GM19099 (cell line): ENCODE results near the gene MRPS22.

Experiments
- POLR2A ChIP-seq: IDR thresholded peaks from 3 replicates; pipeline ENCODE4 v1.6.1; 2011; ENCODE audit warnings: low read depth; ENCODE audit not compliant: insufficient read length; ENCODE audit errors: extremely low read depth

The MRPS22 gene

DNA sequence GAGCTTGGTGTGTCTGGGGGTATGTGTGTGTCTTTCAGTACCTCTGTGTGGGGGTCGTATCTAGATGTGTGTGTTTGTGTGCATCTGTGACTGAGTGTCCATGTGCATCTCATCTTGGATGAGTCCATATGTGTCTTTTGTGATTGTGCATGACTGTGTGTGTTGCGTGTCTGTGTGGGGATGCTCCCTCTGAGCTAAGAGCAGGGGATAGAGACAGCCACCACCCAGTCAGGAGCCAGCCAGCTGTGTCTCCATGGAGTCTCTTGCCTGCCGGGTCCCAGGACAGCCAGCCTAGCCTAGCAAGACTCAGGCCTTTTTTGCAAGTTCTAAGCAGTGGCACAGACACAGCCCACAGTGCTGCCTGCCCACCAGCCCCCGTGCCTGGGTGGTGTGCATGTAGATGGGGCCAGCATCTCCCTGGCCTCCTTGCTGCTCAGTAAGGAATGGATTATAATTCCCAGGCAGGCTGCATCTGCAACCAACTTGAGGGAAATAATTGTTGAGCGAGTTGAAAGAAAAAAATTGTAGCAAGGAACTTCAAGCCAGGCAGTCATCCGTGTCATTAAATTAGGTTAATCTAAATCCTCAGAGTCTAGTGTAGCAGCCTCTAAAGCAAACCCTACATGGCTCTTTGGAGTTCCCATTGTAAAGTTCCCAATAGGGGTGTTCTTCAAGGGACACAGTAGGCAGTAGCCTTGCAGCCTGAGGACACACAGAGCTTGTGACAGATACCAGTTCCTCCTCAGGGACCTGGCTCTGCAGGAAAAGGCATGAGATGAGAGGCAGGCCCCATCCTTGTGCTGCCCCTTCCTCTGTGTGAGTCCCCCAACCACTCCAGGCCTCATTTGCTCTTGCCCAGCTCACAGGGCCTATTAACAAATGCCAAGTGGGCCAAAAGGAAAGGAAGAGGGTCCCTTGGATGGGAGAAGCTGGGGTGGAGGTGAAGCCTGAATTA lies 35.9 kb upstream of the MRPS22 start:
- TF ChIP-seq POLR2A = no peak

DNA sequence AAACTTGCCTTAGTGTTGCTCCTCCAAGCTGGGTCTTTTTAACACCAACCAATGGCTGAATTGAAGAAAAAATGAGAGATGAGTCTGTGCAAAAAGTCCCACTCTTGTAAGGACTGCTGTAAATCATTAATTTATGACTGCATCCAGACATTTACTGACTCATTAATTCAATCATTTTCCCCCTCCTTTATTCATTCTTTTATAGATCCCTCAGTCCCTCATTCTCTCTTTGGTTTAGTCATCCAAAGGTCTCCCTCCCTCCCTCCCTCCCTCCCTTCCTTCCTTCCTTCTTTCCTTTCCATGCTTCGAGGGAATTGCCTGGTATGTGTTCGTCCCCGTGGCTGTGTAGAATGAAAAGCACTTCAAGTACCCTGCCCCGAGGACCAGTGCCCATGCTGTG lies 35.3 kb upstream of the MRPS22 start:
- no peak for TF ChIP-seq POLR2A

DNA sequence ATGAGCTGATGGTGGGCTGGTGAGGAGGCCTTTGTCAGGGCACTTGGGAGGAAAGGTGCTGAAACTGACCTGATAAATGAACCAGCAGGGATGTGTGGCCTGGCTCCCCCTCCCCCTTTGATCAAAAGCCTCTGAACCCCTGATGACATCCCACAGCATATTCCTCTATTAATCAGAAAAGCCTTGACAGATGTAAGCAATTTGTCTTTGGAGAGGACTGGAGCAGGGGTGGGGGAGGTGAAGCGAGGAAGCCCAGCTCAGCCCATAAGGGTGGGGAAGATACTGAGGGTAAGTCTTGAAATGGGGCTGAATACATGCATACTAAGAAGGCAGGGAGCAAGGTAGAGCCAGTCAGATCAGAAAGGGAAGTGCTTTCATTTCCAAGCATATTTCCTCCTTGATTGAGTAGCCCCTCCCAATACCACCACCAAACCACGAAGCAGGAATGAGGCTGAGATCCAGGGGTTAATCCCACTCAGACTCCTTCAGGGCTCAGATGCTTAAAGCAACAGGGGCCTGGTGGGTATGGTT lies 34.7 kb upstream of the MRPS22 start:
- TF ChIP-seq POLR2A = no peak

DNA sequence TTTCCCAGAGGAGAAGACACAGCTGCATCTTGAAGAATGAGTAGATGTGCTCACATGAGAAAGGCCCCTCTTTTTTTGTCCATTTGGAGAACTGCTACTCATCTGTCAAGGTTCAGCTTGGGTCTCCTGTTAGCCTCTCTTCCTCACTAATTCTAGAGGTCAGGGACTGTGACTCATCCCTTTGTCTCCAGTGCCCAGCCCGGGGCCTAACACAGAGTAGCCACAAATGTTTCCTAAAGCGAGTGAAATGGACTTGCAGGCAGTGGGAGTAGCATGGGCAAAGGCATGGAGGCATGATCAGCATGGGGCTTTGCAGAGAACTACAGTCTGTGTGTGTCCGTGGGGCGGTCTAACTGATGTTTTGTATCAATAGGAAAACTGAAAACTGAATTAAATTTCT lies 33.9 kb upstream of the MRPS22 start:
- no peak for TF ChIP-seq POLR2A

DNA sequence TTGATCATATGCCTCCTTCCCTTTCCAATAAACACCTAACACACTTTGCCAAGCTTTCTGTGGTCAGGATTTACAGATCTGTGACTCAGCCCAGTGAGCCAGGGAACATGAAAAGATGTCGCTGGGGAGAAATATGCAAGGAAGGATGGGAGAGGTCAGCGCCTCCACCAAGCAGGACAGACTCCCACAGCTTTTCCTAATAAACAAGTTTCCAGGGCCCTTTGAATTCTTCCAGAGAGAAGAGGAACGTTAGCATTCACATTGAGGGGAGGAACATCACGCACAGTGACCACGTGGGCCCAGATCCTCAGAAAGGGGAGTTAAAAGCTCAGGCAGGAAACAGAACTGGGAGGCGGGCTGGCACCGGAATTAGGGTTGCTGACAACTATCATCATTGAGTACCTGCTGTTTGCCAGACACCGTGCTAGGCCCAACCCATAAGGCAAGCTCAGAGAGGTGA lies 33.3 kb upstream of the MRPS22 start:
- TF ChIP-seq POLR2A = no peak

DNA sequence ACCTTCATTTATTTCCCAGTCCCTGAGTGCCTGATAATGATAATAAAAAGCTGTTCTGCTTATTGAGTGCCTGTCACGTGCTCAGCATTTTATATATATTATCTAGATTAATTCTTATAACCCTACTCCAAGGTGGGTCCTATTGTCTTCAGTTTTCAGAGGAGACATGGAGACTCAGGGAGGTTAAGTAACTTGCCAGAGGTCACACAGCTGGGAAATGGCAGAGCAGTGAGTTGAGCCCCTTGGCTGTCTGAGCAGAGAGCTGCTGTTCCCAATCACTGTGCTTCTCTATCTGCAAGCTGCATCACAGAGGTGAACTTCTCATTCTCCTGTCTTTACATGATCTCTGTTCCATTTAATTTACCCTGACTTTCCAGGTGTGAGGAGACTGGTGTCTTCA lies 32.3 kb upstream of the MRPS22 start:
- TF ChIP-seq POLR2A = no peak

DNA sequence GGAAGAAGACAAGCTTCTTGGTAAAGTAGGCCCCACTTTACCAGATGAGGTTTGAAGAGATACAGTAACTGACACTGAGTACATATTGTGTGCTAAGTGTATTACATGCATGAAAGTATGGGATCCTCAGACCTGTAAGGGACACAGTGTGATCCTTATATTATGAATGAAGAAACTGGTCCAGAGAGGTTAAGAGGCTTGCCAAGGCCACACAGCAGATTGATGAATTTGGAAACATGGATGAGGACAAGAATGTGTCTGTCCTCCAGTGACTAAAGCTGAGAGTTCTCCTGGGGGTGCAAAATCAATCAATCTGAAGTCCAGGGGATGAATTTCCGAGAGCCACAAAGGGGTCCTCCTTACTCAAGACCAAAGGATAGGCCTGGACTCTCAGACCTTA lies 31.4 kb upstream of the MRPS22 start:
- TF ChIP-seq POLR2A = no peak

DNA sequence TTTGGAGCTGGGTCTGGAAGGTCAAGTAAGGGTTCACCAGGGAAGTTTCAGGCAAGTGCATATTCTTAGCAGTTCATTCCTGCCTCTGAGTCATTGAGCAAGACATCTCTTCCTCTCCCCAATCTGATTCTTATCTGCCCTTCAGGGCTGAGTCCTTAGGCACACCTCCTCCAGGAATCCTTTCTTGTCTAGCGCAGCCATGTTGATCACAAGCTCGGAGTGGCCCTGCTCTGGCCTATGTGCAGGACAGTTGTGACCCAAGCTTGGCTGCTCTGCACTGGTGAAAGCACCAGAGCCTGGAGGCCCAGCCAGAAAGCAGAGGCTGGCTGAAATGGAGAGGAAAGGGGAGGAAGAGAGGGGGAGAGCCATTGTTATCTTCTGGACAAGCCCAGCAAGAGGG lies 30.9 kb upstream of the MRPS22 start:
- TF ChIP-seq POLR2A = no peak

DNA sequence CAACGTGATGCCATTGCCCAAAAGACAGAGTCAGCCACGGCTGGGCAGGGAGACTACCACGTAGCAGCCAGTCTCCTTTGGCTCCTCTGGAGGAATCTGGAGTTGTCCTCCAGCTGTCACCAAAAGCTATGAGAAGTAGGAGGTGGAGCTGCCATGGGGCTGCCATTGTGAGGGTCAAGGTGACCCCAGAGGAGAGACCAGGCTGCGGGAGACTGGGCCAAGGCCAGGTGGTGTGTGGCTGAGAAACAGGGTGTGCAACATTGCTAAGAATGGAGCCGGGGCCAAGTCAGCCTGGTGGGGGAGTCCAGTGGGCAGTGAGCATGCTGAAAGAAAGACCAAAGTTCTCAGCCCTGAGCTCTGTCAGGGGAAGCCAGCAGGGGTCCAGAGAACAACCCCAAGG lies 29.9 kb upstream of the MRPS22 start:
- TF ChIP-seq POLR2A = no peak

DNA sequence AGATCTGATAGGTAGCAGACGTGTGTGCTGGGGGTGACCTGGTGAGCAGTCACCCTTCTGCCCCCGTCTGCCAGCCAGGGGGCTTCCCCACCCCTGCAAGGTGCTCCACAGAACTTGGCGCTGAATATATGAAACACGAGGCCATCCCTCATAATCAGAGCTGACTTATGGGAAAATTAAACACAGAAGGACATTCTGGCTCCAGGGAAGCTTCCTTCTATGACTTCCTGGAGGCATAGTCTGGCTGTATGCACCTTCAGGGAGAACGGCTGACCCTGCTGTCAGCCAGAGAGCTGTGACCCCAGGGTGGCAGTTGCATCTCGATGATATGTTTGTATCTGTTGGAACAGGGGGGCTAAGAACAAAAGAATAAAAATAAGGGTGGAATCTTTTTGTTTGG lies 26.6 kb upstream of the MRPS22 start:
- TF ChIP-seq POLR2A = no peak

DNA sequence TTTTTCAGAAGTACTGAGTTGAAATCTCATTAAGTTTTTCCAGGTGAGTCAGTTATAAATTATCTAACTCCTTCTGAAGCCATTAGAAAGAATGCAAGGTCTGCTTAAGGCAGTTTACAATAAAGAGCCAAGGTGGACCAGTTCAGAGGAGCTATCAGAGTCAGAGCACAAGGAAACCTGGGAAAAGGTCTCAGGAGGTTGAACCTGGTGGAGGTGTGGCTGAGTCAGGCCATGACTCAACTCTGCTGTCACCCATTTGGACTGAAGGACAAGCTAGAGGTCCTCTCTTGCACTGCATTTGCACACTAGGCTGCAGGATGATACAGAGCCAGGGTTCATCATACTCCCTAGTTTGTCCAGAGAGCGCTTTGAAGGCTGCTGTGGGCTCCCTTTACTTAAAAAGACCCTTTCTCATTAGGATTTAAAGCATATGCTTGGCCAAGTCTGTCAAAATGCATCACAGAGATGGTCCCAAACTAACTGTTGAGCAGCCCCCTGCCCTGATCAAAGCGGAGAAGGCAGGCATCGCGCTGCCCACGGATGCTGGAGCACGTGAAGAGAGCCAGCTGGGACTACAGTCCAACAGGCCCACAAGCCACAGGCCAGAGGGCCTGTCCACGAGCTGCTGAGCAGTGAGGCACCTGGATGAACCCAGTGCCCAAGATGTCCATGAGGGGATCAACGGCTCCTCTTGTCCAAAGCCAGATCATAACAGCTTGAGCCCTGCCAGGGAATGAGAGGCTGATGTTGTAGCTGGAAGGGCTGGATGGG lies 26.0 kb upstream of the MRPS22 start:
- no peak for TF ChIP-seq POLR2A

DNA sequence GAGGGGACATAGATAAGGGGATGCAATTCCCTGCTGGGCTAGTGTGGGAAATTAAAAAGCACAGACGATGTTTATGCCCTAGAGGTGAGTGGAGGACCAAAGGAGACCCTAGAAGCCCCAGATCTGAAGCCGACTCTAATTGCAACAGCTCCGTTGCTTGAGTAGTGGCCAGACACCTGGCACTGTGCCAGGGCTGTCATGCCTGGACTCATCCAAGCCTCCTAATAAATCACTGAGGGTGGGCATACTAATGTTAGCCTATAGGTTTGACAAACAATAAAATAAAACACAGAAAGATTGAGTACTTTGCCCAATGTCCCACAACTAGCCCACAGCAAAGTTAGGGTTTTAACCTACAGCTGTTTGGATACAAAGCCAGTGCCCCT lies 25.4 kb upstream of the MRPS22 start:
- no peak for TF ChIP-seq POLR2A

DNA sequence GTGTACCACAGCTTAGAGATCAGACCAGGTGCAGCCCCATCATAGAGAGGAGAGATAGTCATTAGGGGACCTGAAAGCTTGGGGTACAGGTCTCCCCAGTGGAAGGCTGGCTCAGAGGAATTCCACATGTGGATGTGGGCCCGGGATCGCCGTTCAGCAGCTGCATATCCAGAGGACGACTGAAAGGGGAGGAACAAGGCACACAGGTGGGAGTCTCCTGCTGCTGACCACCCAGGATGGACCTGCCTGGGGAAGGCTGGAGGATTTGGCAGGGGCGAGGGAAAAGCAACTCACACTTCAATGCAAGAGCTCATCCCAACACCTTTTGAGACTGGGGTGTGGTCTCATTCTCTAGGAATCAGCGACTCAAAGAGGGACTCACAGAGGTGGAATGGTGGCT lies 25.0 kb upstream of the MRPS22 start:
- TF ChIP-seq POLR2A = no peak

DNA sequence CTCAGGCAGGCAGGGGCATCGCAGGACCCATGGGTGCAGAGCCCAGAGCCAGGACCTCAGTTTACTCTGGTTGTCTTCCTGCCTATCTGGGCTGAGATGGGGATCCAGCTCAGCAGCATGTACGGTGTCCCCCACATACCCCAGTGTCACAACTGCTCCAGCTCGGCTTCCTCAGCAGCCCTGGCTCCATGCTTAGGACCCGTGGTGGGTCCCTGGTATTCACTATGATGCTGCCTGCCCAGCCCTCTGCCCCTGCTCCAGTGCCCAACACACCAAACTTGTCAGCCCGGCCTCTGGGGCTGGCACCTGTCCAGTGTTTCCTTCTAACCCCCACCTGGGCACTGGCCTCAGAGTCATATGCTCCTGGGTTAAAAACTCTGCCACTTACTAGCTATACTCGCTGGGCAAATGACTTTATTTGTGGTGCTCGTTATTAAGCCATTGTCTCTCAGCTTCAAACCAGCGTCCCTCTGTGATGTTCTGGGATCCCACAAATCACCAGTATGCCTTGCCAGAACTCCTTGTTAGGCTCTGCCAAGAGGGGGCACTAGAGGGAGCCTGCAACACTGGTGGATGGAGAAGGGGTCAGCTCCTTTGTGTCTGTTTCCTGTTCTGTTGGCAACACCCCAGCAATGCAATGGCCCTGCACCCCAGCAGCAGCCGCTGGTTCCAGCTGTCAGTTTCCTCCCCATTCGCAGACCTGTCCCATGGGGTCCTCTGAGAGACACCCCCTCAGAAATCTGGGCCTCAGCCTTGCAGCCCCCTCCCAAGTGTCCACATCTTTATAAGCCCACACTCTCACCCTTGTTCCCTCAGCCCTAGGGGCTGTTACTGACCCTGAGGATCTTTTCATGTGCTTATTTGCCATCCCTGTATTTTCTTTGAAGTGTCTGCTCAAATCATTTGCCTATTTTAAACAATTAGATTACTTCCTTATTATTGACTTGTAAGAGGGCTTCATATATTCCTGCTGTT lies 24.1 kb upstream of the MRPS22 start:
- TF ChIP-seq POLR2A = no peak
